HG03159 (cell line): ENCODE data around the gene POLR1C.
"Not testable (repeated sequence)": the region's sequence is repeated elsewhere in the genome, so short reads cannot be mapped to it uniquely, and the experiment has no call there.

Source experiments
- ATAC-seq: cut with Tn5 transposase; IDR thresholded peaks from one replicate; pipeline ENCODE4 v1.9.1; 2021; ENCODE audit warnings: mild to moderate bottlenecking, moderate library complexity; ENCODE audit not compliant: unreplicated experiment

Gene POLR1C

DNA sequence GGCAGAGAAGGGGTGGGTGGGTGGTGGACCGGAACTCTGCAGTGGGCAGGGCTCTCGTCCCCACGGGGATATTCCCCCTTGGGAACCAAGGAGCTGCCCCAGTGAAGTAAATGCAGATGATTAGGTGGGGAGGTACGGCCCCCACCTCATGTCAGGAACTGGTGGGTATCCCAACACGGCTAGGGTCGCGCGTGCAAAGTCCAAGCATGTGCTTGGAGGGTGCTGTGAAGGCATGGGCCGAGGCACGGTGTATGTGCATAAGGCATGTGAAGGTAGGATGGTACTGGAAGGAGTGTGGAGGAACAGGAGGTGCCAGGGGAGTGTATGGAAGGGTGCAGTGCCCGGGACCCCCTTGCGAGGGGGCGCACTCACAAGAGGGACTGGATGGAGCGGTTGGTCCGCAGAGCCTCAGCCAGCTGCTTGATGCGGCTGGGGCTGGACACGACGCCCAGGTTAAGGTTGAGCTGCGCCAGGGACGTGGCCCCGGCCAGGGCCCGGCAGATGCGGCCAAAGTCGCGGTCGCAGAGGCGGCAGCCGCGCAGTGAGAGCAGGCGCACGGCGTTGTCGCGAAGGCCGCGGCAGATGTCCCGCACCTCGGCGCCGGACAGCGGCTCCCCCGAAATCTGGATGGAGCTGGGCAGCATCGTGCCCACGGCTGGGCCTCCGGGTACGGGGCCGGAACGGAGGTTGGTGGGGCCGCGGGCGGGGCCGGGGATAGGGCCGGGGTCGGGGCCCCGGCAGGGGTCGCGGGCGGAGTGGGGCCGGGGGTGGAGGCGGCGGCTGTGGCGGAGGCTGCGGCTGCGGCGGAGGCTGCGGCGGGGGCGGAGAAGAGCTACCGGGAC, 7.5 kb upstream of the POLR1C start:
- ATAC-seq = no peak

DNA sequence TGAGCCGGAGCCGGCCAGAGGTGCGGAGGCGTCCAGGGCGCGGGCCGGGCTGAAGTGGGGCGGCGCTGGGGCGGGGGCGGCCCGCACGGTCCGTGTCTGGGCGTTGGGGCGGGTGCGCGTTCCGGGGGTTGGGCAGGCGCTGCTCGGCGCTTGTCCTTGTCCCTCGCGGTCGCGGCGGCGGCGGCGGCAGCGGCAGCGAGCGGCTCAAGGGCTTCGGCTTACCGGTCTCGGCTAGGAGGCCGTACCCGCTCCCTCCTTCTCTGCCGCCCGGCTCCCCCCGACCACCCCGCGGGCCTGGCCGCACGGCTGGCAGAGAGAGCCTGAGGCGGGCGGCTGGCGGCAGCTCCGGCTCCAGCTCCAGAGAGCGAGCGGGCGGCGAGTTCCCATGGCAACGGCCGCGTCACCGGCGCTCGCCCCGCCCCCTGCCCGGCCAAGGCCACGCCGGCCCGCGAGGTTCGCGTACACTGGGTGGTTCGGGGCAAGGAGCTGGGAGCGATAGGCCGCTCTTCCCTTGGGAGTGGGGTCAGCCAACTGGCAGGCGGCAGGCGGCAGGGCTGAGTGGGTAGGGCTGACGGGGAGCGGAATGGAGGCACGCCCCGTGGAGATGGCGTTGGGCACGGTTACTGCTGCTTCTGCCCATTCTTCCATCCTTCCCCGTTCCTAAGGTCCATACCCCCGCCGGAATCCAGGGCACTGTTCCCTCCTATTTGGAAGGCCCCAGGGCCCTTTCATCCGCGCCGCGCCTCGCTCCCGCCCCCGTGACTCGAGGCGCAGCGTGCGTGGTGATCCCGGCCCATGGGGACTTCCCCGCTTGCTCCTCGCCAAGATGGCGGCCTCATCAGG, 6.7 kb upstream of the POLR1C start, which contains the start of gene LRRC73:
LRRC73 (minus strand) TSS at position 363 of the 843 bp plus-strand sequence. CDS start 561 bp downstream, outside the sequence.
- ATAC-seq = peak; percentile 46

DNA sequence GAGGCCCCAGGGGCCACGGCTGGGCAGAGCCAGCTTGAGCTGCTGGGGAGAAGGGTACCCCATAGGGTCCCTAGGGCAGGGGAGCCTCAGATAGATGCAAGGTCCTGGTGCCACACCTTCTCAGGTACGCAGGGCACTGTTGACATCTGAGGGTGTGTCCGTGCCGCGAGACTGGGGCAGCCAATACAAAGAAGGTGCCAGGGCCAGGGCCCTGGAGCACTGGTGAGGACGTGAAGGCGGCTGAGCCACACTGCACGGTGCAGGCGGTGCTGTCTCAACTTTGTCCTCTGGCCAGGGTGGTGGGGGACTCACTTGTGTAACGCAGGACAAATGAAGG, 6.1 kb upstream of the POLR1C start:
- no peak for ATAC-seq

DNA sequence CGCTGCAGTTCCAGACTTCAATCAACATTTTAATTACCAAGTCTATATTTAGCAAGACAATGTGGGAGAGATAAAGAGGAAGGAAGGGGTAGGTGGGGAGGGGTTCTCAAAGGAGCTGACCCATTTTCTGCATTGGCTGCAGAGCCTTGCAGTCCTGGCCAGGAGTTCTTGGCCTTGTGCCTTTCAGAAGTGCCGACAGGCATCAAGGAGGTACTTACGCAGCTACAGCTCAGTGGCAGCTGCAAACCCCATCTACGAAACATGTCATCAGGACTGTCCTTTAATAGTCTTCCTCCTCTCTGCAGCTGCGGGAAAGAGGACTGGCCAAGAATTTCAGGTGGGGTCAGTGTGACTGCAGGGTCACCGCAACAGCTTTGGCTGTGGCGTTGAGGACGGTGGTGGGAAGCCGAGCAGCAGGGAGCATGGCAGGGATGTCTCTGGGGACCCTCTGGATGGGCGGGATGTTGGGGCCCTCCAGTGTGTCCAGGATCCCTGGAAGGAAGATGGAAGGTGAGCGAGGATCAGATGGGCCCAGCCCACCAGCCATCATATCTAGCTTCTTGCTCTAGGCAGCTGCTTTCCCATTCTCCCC, 5.0 kb upstream of the POLR1C start:
- no peak for ATAC-seq

DNA sequence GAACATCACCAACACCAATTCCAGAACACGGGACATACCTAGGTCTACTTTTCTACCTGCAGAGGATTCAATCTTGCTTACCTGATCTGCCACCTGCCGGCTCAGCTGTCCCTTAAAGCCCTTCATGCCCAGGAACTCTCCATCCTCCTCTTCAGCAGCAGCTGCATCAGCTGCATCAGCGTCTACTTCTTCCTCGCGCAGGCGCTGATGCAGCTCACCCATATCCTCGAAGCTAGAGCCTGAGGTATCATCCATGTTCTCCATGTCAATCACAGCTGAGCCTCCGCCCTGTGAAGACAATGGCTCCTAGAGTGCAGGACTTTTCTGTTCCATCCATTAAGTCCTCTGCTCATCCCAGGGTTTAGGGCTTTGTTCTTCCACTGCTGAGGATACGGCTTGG, 1.1 kb upstream of the POLR1C start:
- no peak for ATAC-seq

DNA sequence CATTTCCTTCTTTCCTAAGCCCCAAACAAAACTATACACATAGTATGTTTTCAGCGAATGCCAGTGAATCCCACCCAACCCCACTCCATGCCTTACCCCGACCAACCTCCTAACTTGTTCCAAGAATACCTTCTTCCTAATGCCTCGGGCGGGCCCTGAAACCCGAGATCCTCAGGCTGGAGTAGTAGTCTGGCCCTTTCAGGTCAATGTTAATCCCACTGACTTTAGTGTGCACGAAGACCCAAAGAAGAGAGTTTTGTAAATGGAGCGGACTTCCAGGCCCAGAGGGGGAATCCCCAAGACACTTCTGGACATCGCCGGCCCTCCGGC, 557 bp upstream of the POLR1C start:
- peak; percentile 5 for ATAC-seq

DNA sequence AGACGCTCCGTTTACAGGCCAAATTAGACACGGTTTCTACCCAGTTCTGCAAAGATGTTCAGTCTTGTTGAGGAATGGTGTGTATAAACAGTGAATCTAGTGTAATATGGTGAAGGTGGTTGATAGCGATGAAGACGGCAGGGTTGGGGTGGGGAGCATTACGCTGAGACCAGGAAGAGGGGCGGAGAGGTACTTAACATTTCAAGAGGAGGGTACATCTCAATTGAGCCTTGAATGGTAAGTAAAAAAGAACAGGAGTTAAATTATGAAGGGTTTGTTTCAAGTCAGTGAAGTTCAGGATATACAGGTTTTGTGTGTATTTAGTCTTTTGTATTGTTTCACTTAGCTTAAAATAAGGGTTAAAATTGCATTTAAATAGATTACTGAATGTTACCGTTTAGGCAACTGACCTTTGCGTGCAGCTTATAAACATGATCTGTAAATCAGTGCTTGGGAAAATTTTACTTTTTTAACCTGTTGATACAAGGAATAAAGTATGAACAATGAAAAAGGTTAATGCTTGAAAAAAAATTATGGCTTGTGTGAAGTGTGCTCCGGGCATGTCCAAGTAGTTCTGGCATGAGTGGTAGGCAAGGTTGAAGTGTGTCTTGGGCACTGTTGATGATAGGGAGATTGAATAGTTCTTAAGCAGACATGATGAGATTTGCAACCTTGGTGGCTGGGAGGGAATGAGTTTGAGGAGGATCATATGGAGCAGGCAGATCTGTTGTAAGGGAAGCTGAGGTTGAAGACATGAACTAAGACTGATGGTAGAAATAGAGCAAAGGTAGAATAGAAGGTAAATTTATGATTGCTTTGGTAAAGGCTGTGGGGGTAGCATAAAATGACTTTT, 842 bp downstream of the POLR1C start:
- ATAC-seq = no peak

DNA sequence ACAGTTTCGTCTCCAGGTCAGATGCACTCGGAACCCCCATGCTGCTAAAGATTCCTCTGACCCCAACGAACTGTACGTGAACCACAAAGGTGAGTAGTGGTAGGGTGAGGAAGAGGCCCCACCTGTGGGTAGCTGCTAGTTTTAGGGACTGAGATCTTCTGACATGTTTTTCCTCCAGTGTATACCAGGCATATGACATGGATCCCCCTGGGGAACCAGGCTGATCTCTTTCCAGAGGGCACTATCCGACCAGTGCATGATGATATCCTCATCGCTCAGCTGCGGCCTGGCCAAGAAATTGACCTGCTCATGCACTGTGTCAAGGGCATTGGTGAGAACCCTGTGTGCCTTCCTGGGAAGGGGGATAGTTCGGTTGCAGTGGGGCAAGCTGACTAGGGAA, 3.2 kb downstream of the POLR1C start:
- ATAC-seq = no peak

DNA sequence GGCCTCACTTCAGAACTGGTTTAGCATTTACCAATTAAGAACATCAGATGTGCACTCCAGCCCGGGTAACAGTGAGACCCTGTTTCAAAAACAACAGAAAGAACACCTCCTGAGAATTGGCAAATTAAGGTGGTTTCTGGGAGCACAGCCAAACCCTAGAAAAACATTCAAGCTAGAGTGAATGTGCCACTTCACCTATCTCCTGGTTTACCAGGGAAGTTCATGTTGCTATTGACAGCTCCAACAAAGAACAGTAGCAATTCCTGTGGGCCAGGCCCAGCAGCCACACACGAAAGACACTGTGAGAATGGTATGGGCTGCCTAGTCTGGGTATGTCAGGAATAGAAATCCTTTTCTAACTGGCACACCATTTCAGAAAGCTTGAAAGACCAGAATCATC, 4.9 kb downstream of the POLR1C start:
- ATAC-seq = no peak

DNA sequence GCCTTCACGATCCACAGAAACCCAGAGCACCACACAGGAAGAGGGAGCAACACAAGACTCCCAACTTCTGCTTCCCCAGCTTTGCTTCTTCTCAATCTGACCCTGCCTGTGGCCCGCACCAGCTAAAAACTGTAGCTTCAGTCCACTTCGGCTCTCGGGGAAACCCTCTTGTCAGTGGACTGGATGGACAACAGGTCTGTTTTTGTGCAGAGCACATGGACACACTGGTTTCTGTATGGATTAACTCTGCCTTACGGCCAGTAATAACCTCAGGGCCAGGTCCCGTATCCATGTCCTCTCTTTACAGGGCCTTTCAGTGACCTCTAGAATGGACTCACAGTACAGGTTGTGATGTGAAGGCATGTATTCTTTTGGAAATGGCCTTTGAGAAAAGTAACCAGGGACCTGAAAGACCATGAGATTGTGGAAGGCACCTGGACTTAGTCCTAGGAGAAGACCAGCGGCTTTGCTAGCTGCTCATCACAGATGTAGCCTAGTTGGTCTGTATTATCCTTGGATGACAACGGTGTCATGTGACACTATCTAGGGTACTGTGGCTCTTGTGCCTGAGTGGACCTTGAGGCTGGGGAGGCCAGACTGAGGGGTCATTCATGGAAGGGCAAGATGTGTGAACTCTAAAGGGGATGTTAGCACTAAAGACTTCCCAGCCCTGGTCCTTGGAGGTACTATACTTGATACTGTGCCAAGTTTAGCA, 5.8 kb downstream of the POLR1C start:
- no peak for ATAC-seq

DNA sequence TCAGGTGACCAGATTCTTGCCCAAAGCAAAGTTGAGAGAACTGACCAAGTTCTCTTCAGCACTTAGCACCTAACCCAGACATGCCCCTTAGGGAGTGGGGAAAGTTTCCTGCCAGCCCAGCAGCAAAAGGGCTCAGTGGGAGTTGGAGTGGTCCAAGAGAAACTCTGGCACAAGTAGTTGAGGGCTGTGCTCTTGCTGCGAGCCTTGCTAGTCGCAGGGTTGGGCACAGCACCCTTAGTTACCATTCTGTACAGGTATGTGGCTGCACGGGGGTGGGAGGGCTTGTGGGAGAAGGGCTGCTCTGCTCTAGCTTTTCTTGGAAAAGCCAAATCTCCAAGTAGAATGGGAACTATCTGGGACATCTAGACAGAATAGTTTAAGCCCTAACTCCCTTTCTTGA, 6.4 kb downstream of the POLR1C start:
- ATAC-seq = no peak

DNA sequence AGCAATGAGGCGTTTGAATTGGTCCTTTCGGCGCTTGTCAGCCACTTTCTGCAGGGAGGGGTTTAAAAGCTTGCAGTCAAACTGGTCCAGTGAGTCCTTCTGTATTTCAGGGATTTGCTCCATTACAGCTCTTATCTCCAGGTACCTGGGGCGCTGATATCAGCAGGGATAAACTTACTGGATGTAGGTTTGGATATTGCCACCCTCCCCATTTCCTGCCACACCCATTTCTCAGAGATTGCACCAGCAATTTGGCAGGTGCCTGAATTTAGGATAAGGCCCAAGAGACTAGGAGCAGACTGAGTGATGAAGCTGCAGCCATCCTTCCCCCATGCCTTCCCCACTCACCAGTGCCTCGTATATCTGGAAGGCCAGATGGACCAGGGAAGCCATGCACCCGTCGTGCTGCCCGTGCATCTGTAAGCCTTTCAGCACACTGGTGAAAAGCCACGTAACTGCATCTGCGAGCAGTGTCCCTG, 7.6 kb downstream of the POLR1C start:
- ATAC-seq = no peak

DNA sequence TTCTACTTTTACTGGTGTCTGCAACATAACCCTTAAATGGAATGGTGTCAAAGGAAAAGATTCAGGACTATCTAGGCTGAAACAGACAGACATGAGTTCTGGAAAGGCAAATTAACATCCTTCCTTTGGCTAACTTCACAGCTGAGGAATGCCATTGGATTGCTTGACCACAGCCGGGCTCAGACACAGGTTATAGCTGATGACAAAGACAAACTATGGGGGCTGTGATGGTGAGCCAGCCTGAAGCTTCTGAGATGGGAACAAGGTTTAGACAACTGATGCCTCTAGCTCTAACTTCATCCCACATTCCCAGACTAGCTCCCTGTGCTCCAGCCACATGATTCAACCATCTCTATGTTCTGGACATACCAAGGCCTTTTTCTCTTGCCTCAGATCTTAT, 15.3 kb downstream of the POLR1C start:
- ATAC-seq = no peak

DNA sequence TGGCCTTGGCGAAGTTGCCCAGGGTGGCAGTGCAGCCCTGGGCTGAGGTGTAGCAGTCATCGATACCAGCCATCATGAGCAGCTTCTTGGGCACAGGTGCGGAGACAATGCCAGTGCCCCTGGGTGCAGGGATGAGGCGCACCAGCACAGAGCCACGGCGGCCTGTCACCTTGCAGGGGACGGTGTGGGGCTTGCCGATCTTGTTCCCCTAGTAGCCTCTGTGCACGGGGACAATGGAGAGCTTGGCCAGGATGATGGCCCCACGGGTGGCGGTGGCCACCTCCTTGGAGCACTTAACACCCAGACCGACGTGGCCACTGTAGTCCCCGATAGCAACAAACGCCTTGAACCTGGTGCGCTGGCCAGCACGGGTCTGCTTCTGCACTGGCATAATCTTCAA, 22.1 kb downstream of the POLR1C start:
- not testable (repeated sequence) for ATAC-seq

DNA sequence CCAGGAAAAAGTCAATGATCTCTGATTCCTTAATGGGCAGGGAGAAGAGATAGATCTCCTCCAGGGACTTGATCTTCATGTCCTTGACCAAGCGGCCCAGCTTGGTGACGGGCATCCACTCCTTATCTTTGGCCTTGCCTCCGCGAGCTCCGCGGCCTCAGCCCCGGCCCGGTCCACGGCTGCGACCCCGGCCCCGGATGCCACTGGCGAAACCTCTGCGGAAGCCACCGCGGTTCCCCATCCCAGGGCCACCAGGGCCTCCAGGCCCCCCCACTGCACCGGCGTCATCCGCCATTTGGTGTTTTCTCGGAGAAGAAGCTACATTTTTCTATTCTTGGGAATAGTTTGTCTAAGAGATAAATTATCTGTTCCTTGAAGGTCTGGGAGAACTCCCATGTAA, 22.5 kb downstream of the POLR1C start:
- ATAC-seq = not testable (repeated sequence)

DNA sequence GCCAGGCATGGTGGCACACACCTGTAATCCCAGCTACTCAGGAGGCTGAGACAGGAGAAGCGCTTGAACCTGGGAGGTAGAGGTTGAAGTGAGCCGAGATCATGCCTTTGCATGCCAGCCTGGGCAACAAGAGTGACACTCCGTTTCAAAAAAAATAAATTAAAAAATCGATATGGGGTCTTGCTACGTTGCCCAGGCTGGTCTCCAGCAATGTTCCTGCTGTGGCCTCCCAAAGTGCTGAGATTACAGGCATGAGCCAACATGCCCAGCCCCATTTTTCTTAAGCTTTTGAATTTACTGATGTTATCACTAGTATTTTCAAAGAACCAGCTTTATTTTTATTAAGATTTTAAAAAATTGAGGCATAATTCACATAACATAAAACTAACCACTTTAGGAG, 23.6 kb downstream of the POLR1C start:
- no peak for ATAC-seq

DNA sequence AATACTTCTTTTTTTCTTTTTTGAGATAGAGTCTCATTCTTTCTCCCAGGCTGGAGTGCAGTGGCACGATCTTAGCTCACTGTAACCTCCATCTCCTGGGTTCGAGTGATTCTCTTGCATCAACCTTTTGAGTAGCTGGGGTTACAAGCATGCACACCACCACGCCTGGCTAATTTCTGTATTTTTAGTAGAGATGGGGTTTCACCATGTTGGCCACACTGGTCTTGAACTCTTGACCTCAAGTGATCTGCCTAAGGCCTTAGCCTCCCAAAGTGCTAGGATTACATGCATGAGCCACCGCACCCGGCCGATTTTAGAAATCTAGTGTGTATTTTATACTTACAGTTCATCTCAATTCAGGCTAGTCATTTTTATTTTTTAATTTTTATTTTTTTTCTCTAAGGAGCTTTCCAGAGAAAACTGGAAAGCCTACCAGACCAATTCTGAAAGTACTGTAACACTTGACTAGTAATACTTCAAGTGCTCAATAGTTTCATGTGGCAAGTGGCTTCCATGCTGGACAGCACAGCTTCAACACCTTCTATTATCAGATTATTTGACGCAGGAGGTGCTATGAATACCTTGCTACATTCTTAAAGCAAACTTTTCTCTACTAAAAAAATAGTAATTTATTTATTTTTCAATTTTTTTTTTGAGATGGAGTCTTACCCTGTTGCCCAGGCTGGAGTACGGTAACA, 25.0 kb downstream of the POLR1C start:
- no peak for ATAC-seq

DNA sequence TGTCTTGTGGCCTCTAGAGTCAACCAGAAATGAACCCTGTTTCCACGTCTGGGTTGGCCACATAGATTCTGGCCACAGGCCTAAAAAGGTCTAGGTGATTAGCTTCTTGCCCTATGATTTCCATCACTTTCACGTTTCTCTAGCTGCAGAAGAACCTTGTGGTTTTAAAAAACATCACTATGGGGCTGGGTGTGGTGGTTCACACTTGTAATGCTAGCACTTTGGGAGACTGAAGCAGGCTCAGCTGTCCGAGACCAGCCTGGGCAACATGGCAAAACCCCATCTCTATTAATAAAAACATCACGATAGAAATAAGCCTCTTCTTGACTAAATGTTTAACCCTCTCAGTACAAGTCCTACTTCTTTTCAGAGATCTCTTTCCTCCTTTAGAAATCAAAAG, 27.6 kb downstream of the POLR1C start:
- ATAC-seq = no peak

DNA sequence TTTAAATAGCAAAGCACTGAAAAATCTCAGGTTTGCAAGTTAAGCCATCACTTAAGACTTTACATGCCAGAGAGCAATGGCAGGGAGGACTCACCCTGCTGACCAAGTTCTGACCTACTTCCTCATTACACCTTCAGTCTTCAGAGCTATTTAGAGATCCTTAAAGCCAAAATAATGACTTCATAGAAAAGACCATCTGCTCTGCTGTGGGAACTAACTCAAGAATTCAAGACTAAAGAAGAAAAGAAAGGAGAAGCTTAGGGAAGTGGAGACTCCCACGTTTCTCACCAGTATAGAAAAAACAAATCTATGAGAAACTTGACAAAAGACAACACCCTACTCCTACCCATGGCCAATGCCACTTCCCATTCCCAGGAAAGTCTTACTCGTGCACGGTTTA, 30.3 kb downstream of the POLR1C start:
- ATAC-seq = no peak

DNA sequence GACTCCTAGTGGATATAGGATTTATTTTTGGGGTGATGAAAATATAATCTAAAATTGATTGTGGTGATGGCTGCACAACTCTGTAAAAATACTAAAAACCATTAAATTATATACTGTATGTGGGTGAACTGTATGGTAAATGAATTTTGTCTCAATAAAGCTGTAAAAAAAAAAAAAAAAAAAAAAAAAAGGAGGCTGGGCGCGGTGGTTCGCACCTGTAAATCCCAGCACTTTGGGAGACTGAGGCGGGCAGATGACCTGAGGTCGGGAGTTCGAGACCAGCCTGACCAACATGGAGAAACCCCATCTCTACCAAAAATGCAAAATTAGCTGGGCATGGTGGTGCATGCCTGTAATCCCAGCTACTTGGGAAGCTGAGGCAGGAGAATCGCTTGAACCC, 40.7 kb downstream of the POLR1C start:
- ATAC-seq = not testable (repeated sequence)
